Progenitor cell of endocrine pancreas (in vitro differentiated cells): Measurements from ENCODE around the gene ARMC3. TPM values are rescaled to one million over a fixed set of nuclear protein-coding genes. Genes with fewer than 3 reads are reported as not detected.

ENCODE experiments used
- DNase-seq: peaks from one replicate; pipeline ENCODE4 v3.0.0; 2021; ENCODE audit warnings: low spot score; ENCODE audit not compliant: unreplicated experiment
- H3K27ac Mint-ChIP-seq: 2 replicates; pipeline ENCODE4 v1.8.0; 2021; ENCODE audit warnings: mild to moderate bottlenecking, moderate library complexity, mixed read lengths
- H3K27me3 Mint-ChIP-seq: 2 replicates; pipeline ENCODE4 v1.8.0; 2021; ENCODE audit warnings: mixed read lengths
- H3K36me3 Mint-ChIP-seq: 2 replicates; pipeline ENCODE4 v1.8.0; 2022; ENCODE audit warnings: mixed read lengths; ENCODE audit not compliant: insufficient read depth
- H3K4me1 Mint-ChIP-seq: 2 replicates; pipeline ENCODE4 v1.8.0; 2021; ENCODE audit warnings: low read depth, mixed read lengths
- H3K4me3 Mint-ChIP-seq: 2 replicates; pipeline ENCODE4 v1.8.0; 2021; ENCODE audit warnings: low read depth, mild to moderate bottlenecking, moderate library complexity, mixed read lengths
- H3K9me3 Mint-ChIP-seq: 2 replicates; pipeline ENCODE4 v1.8.0; 2021; ENCODE audit warnings: low read depth, mixed read lengths
- CTCF ChIP-seq: fragments of 200-600 bp; sonication (generic); IDR thresholded peaks from one replicate; pipeline ENCODE4 v1.5.0; 2021; ENCODE audit warnings: antibody characterized with exemption, mild to moderate bottlenecking; ENCODE audit not compliant: unreplicated experiment
- total RNA-seq: library from RNA; stranded (reverse); gene quantifications from 2 replicates; pipeline ENCODE4 v1.2.1, GENCODE V29; 2021

The ARMC3 gene
- total RNA-seq, 1 donor from 2014 or later, result 7.9 TPM

- no peaks in the 10 kb centered on the region for H3K9me3 Mint-ChIP-seq
- no peaks in the 10 kb centered on the region for H3K36me3 Mint-ChIP-seq
- peaks cover 29% of the 10 kb centered on the region for H3K4me1 Mint-ChIP-seq
- H3K27ac Mint-ChIP-seq, result no peak overlapping the region
- H3K4me3 Mint-ChIP-seq, result no peak overlapping the region
- DNase-seq, result no peak
- TF ChIP-seq CTCF, result no peak
- no peaks in the 10 kb centered on the region for H3K27me3 Mint-ChIP-seq
Observed at GRCh38 chr10:22992075-22992474, 64.2 kb downstream of the ARMC3 start.

- DNase-seq, result no peak
- H3K4me1 Mint-ChIP-seq, result peaks cover 29% of the 10 kb centered on the region
- H3K27ac Mint-ChIP-seq, result no peak overlapping the region
- H3K4me3 Mint-ChIP-seq, result no peak overlapping the region
- H3K9me3 Mint-ChIP-seq, result no peaks in the 10 kb centered on the region
- no peaks in the 10 kb centered on the region for H3K27me3 Mint-ChIP-seq
- no peak for TF ChIP-seq CTCF
- no peaks in the 10 kb centered on the region for H3K36me3 Mint-ChIP-seq
Observed at GRCh38 chr10:22992621-22993020, 64.8 kb downstream of the ARMC3 start.

GRCh38 chr10:22993314-22993713 lies 65.5 kb downstream of the ARMC3 start:
- H3K4me1 Mint-ChIP-seq, result peaks cover 24% of the 10 kb centered on the region
- no peaks in the 10 kb centered on the region for H3K36me3 Mint-ChIP-seq
- no peak overlapping the region for H3K27ac Mint-ChIP-seq
- TF ChIP-seq CTCF, result no peak
- no peaks in the 10 kb centered on the region for H3K9me3 Mint-ChIP-seq
- DNase-seq, result no peak
- no peak overlapping the region for H3K4me3 Mint-ChIP-seq
- H3K27me3 Mint-ChIP-seq, result no peaks in the 10 kb centered on the region

- no peak for DNase-seq
- Mint-ChIP-seq H3K9me3 (no peaks in the 10 kb centered on the region), H3K27me3 (peaks cover under 1% of the 10 kb centered on the region), H3K4me3 (no peak overlapping the region), H3K4me1 (peaks cover 9% of the 10 kb centered on the region), H3K36me3 (no peaks in the 10 kb centered on the region), H3K27ac (no peak overlapping the region)
- no peak for TF ChIP-seq CTCF
Observed at GRCh38 chr10:22997096-22997495, 69.2 kb downstream of the ARMC3 start.

- no peak for TF ChIP-seq CTCF
- H3K36me3 Mint-ChIP-seq, result no peaks in the 10 kb centered on the region
- no peak overlapping the region for H3K4me3 Mint-ChIP-seq
- peaks cover 3% of the 10 kb centered on the region for H3K27me3 Mint-ChIP-seq
- H3K27ac Mint-ChIP-seq, result no peak overlapping the region
- DNase-seq, result no peak
- no peaks in the 10 kb centered on the region for H3K9me3 Mint-ChIP-seq
- H3K4me1 Mint-ChIP-seq, result peaks cover 3% of the 10 kb centered on the region
Observed at GRCh38 chr10:22998091-22998490, 70.2 kb downstream of the ARMC3 start.
